ENCODE results near the gene WASF3.

The WASF3 gene

DNA sequence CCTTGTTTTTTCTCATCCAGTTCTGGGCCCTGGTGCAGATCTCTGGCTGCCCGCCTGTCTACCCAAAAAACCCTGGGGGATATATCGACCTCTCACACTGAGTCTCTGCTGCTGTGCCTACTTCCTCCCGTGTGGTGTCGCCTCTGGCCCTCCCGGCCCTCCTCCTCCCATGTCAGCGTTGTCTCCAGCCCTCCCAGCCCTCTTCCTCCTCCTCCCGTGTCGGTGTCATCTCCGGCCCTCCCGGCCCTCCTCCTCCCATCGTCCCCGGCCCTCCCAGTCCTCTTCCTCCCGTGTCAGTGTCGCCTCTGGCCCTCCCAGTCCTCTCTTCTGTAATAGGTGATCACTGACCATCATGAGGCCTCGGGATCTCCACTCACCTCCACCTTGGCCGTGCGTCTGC lies 121.3 kb downstream of the WASF3 start:
- Histone ChIP-seq H3K27ac (ENCODE audit: low read length, poor library complexity, severe bottlenecking) (no peak overlapping the region), H3K9ac (ENCODE audit: low read length) (peak overlapping the region; percentile 76), H2AK5ac (ENCODE audit: low read length, severe bottlenecking) (no peak overlapping the region), H3K18ac (ENCODE audit: low read depth in 1 of 2, low read length in 2 of 2) (peak overlapping the region; percentile 42 to 77), H4K91ac (ENCODE audit: low read length) (peak overlapping the region; percentile 15), H3K27me3 (ENCODE audit: control insufficient read depth in 1 of 2, insufficient read depth in 1 of 2, low read length in 2 of 2) (no peaks in the 10 kb centered on the region), H3K4me3 (ENCODE audit: insufficient read depth in 1 of 2, low read depth in 1 of 2, low read length in 2 of 2) (peak overlapping the region in 1 of 2 experiments; percentile 63), H3K23ac (ENCODE audit: low read length in 2 of 2) (peak overlapping the region in 1 of 2 experiments; percentile 67), H3K9me3 (ENCODE audit: control insufficient read depth, low read length) (no peaks in the 10 kb centered on the region), H3K4me1 (ENCODE audit: control insufficient read depth, insufficient read depth, low read depth, low read length) (peaks cover 10% of the 10 kb centered on the region), H2BK120ac (ENCODE audit: low read depth, low read length) (peak overlapping the region; percentile 24), H2BK12ac (ENCODE audit: low read length in 2 of 2) (peak overlapping the region in 1 of 2 experiments; percentile 70), H2AFZ (ENCODE audit: low read depth, low read length) (no peak overlapping the region), H3K14ac (ENCODE audit: low read length in 2 of 2) (peak overlapping the region in 1 of 2 experiments; percentile 30), H3K4me2 (ENCODE audit: low read length, poor library complexity, severe bottlenecking) (no peak overlapping the region), H3K36me3 (ENCODE audit: control insufficient read depth in 1 of 2, insufficient read depth in 2 of 2, low read depth in 1 of 2, low read length in 2 of 2) (peaks cover 31 to 70% of the 10 kb centered on the region in 2 experiments), H2BK15ac (ENCODE audit: low read depth, poor library complexity, severe bottlenecking) (no peak overlapping the region), H3K79me1 (replicated peaks; ENCODE audit: low read length, poor library complexity, severe bottlenecking) (peaks cover under 1% of the 10 kb centered on the region), H4K8ac (ENCODE audit: low read length) (peak overlapping the region; percentile 76), H2BK5ac (ENCODE audit: low read depth, low read length, poor library complexity, severe bottlenecking) (no peak overlapping the region), H3K4ac (ENCODE audit: low read depth in 1 of 2, low read length in 2 of 2) (peak overlapping the region in 1 of 2 experiments; percentile 32)
- 77% methylated on average over 17 of the region's 17 CpGs for WGBS
- no peak for DNase-seq

DNA sequence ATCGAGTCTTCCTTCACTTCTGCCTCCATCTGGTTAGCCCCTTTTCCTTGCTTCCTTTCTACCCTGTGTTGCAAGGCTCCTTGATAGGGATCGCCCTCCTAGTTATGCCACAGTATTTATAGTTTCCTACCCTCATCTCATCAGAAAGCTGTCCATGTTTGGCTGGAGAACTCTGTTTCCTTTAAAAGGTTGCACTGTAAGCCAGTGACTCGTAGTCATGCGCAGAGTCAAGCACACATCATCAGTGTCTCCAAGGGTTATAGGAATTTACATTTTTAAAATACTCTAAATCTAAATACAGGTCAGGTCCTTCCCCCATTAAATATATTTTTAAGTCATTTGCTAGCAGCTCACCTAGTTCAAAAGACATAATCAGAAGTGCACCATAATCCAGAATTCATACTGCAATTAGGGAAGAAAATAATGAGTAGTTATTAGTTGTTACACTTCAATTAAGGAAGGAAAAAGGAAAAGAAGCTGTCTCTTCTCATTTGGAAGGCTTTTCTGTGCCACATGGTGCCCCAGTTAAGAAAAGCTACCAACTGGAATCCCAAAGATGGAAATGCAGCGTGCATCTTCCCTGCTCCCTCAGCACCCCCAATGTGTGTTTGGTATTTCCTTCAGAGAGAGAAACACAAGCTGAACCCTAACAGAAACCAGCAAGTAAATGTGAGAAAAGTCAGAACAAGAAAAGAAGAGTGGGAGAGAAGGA lies 122.1 kb downstream of the WASF3 start:
- Histone ChIP-seq H3K4me2 (ENCODE audit: low read length, poor library complexity, severe bottlenecking) (peak overlapping the region; percentile 44), H2AFZ (ENCODE audit: low read depth, low read length) (no peak overlapping the region), H3K27ac (ENCODE audit: low read length, poor library complexity, severe bottlenecking) (peak overlapping the region; percentile 66), H3K18ac (ENCODE audit: low read depth in 1 of 2, low read length in 2 of 2) (peak overlapping the region in 1 of 2 experiments; percentile 54), H3K27me3 (ENCODE audit: control insufficient read depth in 1 of 2, insufficient read depth in 1 of 2, low read length in 2 of 2) (no peaks in the 10 kb centered on the region), H3K4ac (ENCODE audit: low read depth in 1 of 2, low read length in 2 of 2) (no peak overlapping the region), H3K79me1 (replicated peaks; ENCODE audit: low read length, poor library complexity, severe bottlenecking) (peaks cover 1% of the 10 kb centered on the region), H3K14ac (ENCODE audit: low read length in 2 of 2) (no peak overlapping the region), H3K9ac (ENCODE audit: low read length) (peak overlapping the region; percentile 76), H3K4me1 (ENCODE audit: control insufficient read depth, insufficient read depth, low read depth, low read length) (peaks cover 10% of the 10 kb centered on the region), H3K23ac (ENCODE audit: low read length in 2 of 2) (no peak overlapping the region), H4K8ac (ENCODE audit: low read length) (peak overlapping the region; percentile 93), H2BK5ac (ENCODE audit: low read depth, low read length, poor library complexity, severe bottlenecking) (no peak overlapping the region), H3K4me3 (ENCODE audit: insufficient read depth in 1 of 2, low read depth in 1 of 2, low read length in 2 of 2) (no peak overlapping the region), H4K91ac (ENCODE audit: low read length) (no peak overlapping the region), H2AK5ac (ENCODE audit: low read length, severe bottlenecking) (no peak overlapping the region), H3K9me3 (ENCODE audit: control insufficient read depth, low read length) (no peaks in the 10 kb centered on the region), H2BK15ac (ENCODE audit: low read depth, poor library complexity, severe bottlenecking) (no peak overlapping the region), H2BK120ac (ENCODE audit: low read depth, low read length) (peak overlapping the region; percentile 27), H3K36me3 (ENCODE audit: control insufficient read depth in 1 of 2, insufficient read depth in 2 of 2, low read depth in 1 of 2, low read length in 2 of 2) (peaks cover 33 to 72% of the 10 kb centered on the region in 2 experiments), H2BK12ac (ENCODE audit: low read length in 2 of 2) (no peak overlapping the region)
- DNase-seq, result peak; percentile 64
- 75% methylated on average over 5 of the region's 5 CpGs for WGBS

DNA sequence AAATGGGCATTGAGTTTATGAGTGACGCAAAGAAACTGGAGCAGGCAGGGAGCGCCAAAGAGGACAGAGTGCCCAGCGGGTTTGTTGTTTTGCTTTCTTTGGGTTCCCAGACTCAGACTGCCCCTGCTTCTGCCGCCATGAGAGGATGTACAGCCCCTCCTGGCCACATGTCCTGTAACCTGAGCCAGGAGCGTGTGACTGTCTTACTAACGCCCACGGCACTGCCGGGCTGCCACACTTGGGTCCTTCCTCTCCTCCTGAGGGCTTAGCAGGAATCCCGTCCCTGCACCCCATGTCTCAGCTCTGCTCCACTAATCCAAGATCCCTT lies 122.6 kb downstream of the WASF3 start:
- Histone ChIP-seq H3K4me3 (ENCODE audit: insufficient read depth in 1 of 2, low read depth in 1 of 2, low read length in 2 of 2) (peak overlapping the region in 1 of 2 experiments; percentile 14), H2AK5ac (ENCODE audit: low read length, severe bottlenecking) (no peak overlapping the region), H2BK15ac (ENCODE audit: low read depth, poor library complexity, severe bottlenecking) (no peak overlapping the region), H3K36me3 (ENCODE audit: control insufficient read depth in 1 of 2, insufficient read depth in 2 of 2, low read depth in 1 of 2, low read length in 2 of 2) (peaks cover 33 to 71% of the 10 kb centered on the region in 2 experiments), H3K27ac (ENCODE audit: low read length, poor library complexity, severe bottlenecking) (peak overlapping the region; percentile 66), H3K9ac (ENCODE audit: low read length) (peak overlapping the region; percentile 76), H3K18ac (ENCODE audit: low read depth in 1 of 2, low read length in 2 of 2) (peak overlapping the region; percentile 26 to 46), H2BK12ac (ENCODE audit: low read length in 2 of 2) (peak overlapping the region; percentile 37 to 79), H2BK5ac (ENCODE audit: low read depth, low read length, poor library complexity, severe bottlenecking) (no peak overlapping the region), H3K27me3 (ENCODE audit: control insufficient read depth in 1 of 2, insufficient read depth in 1 of 2, low read length in 2 of 2) (no peaks in the 10 kb centered on the region), H4K91ac (ENCODE audit: low read length) (peak overlapping the region; percentile 64), H2AFZ (ENCODE audit: low read depth, low read length) (peak overlapping the region; percentile 10), H3K79me1 (replicated peaks; ENCODE audit: low read length, poor library complexity, severe bottlenecking) (peaks cover 1% of the 10 kb centered on the region), H3K4ac (ENCODE audit: low read depth in 1 of 2, low read length in 2 of 2) (peak overlapping the region in 1 of 2 experiments; percentile 53), H3K23ac (ENCODE audit: low read length in 2 of 2) (peak overlapping the region in 1 of 2 experiments; percentile 37), H3K4me2 (ENCODE audit: low read length, poor library complexity, severe bottlenecking) (peak overlapping the region; percentile 44), H2BK120ac (ENCODE audit: low read depth, low read length) (peak overlapping the region; percentile 27), H3K9me3 (ENCODE audit: control insufficient read depth, low read length) (no peaks in the 10 kb centered on the region), H4K8ac (ENCODE audit: low read length) (peak overlapping the region; percentile 93), H3K14ac (ENCODE audit: low read length in 2 of 2) (peak overlapping the region in 1 of 2 experiments; percentile 18), H3K4me1 (ENCODE audit: control insufficient read depth, insufficient read depth, low read depth, low read length) (peaks cover 10% of the 10 kb centered on the region)
- 63% methylated on average over 9 of the region's 9 CpGs for WGBS
- peak; percentile 38 for DNase-seq

DNA sequence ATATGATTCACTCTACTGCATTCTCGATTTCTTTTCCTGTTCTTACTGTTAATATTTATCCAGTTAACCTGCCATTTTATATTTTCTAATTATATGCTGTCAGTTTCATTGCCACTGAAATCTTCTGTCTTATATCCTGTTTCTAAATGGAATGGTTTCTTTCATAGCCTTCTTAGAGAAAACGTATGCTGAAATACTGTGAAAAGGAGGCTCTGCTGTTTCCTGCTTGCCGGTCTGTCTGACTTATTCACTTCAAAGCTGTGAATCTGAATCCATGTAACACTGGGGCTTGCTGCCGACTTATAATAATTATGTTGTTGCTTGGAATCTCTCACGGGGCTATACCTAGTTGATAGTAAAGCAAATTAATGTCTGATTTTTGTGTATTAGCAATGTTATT lies 123.1 kb downstream of the WASF3 start:
- Histone ChIP-seq H4K91ac (ENCODE audit: low read length) (no peak overlapping the region), H2AFZ (ENCODE audit: low read depth, low read length) (no peak overlapping the region), H2AK5ac (ENCODE audit: low read length, severe bottlenecking) (no peak overlapping the region), H2BK5ac (ENCODE audit: low read depth, low read length, poor library complexity, severe bottlenecking) (no peak overlapping the region), H3K27me3 (ENCODE audit: control insufficient read depth in 1 of 2, insufficient read depth in 1 of 2, low read length in 2 of 2) (no peaks in the 10 kb centered on the region), H3K4ac (ENCODE audit: low read depth in 1 of 2, low read length in 2 of 2) (no peak overlapping the region), H2BK15ac (ENCODE audit: low read depth, poor library complexity, severe bottlenecking) (no peak overlapping the region), H3K4me1 (ENCODE audit: control insufficient read depth, insufficient read depth, low read depth, low read length) (peaks cover 10% of the 10 kb centered on the region), H3K27ac (ENCODE audit: low read length, poor library complexity, severe bottlenecking) (no peak overlapping the region), H3K36me3 (ENCODE audit: control insufficient read depth in 1 of 2, insufficient read depth in 2 of 2, low read depth in 1 of 2, low read length in 2 of 2) (peaks cover 35 to 72% of the 10 kb centered on the region in 2 experiments), H3K4me2 (ENCODE audit: low read length, poor library complexity, severe bottlenecking) (no peak overlapping the region), H2BK12ac (ENCODE audit: low read length in 2 of 2) (no peak overlapping the region), H4K8ac (ENCODE audit: low read length) (no peak overlapping the region), H3K79me1 (replicated peaks; ENCODE audit: low read length, poor library complexity, severe bottlenecking) (peaks cover 1% of the 10 kb centered on the region), H3K9ac (ENCODE audit: low read length) (no peak overlapping the region), H3K4me3 (ENCODE audit: insufficient read depth in 1 of 2, low read depth in 1 of 2, low read length in 2 of 2) (no peak overlapping the region), H2BK120ac (ENCODE audit: low read depth, low read length) (no peak overlapping the region), H3K18ac (ENCODE audit: low read depth in 1 of 2, low read length in 2 of 2) (no peak overlapping the region), H3K14ac (ENCODE audit: low read length in 2 of 2) (no peak overlapping the region), H3K9me3 (ENCODE audit: control insufficient read depth, low read length) (no peaks in the 10 kb centered on the region), H3K23ac (ENCODE audit: low read length in 2 of 2) (no peak overlapping the region)
- DNase-seq, result no peak
- 86% methylated on average over 3 of the region's 5 CpGs for WGBS
